Lower leg skin (tissue), 3 donors: ENCODE data around the gene HTR6.

Experiments used
- POLR2A ChIP-seq, 2 donors: fragments of 450-650 bp; IDR thresholded peaks; one replicate each; pipeline ENCODE4 v1.6.1; 2016 to 2017; ENCODE audit warnings: antibody characterized with exemption in 2 of 2, mild to moderate bottlenecking in 1 of 2, moderate library complexity in 1 of 2
- TF ChIP-seq, protein P1 (sequence below), 3 donors: fragments of 450-650 bp; IDR thresholded peaks; one replicate each; pipeline ENCODE4 v1.5.1; 2016; ENCODE audit warnings: antibody characterized with exemption in 3 of 3, mild to moderate bottlenecking in 3 of 3, moderate library complexity in 2 of 3

DNA sequence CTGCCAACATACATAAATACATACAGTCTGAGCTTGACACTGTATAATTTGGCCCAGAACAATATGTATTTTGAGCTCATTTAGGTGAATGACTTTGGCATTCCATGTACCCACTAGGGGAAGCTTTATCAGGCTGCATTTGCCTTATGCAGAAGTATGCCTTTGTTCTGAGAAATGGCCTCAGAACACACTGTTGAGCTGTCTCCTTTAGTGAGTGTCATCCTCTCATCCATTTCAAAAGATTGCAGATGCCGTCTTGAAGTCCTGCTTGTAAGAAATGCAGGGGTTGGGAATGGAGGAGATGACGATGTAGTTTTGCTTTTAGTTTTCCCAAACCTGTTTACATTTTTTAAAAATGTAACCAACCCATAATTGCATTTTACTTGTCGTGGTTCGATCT is 35.3 kb upstream of the HTR6 start:
- TF ChIP-seq, protein P1, sequence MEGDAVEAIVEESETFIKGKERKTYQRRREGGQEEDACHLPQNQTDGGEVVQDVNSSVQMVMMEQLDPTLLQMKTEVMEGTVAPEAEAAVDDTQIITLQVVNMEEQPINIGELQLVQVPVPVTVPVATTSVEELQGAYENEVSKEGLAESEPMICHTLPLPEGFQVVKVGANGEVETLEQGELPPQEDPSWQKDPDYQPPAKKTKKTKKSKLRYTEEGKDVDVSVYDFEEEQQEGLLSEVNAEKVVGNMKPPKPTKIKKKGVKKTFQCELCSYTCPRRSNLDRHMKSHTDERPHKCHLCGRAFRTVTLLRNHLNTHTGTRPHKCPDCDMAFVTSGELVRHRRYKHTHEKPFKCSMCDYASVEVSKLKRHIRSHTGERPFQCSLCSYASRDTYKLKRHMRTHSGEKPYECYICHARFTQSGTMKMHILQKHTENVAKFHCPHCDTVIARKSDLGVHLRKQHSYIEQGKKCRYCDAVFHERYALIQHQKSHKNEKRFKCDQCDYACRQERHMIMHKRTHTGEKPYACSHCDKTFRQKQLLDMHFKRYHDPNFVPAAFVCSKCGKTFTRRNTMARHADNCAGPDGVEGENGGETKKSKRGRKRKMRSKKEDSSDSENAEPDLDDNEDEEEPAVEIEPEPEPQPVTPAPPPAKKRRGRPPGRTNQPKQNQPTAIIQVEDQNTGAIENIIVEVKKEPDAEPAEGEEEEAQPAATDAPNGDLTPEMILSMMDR (IDR thresholded peaks at IDR 0.05), result no peak
- no peak for TF ChIP-seq POLR2A (IDR thresholded peaks at IDR 0.05)
